Neuronal stem cell (in vitro differentiated cells): ENCODE data around the gene BICDL1.

ENCODE experiments used
- DNase-seq: peaks from one replicate; pipeline ENCODE4 v3.0.0-alpha.2; 2013; ENCODE audit warnings: low spot score
- H2AFZ ChIP-seq: one replicate; pipeline ENCODE4 v1.6.1; 2013; ENCODE audit warnings: mild to moderate bottlenecking, low read length, inconsistent platforms
- H2AK5ac ChIP-seq: 2 replicates; pipeline ENCODE4 v1.6.1; 2013; ENCODE audit warnings: low read depth, mild to moderate bottlenecking, inconsistent platforms, low read length, moderate library complexity, mixed read lengths
- H2BK120ac ChIP-seq: 2 replicates; pipeline ENCODE4 v1.6.1; 2013; ENCODE audit warnings: low read depth, mild to moderate bottlenecking, inconsistent platforms, low read length, moderate library complexity, mixed read lengths
- H2BK12ac ChIP-seq: one replicate; pipeline ENCODE4 v1.6.1; 2013; ENCODE audit warnings: low read length, inconsistent platforms
- H2BK15ac ChIP-seq: 2 replicates; pipeline ENCODE4 v1.6.1; 2013; ENCODE audit warnings: mild to moderate bottlenecking, low read length, inconsistent platforms, mixed read lengths
- H2BK5ac ChIP-seq: one replicate; pipeline ENCODE4 v1.6.1; 2013; ENCODE audit warnings: inconsistent platforms, mild to moderate bottlenecking, low read length, moderate library complexity
- H3K14ac ChIP-seq: one replicate; pipeline ENCODE4 v1.6.1; 2013; ENCODE audit warnings: low read length, inconsistent platforms
- H3K18ac ChIP-seq: 2 replicates; pipeline ENCODE4 v1.6.1; 2013; ENCODE audit warnings: low read length, inconsistent platforms
- H3K23ac ChIP-seq: 2 replicates; pipeline ENCODE4 v1.6.1; 2013; ENCODE audit warnings: low read depth, mild to moderate bottlenecking, mixed read lengths, low read length, inconsistent platforms; ENCODE audit not compliant: poor library complexity
- H3K27ac ChIP-seq: replicated peaks from 3 replicates; pipeline ENCODE4 v1.5.1; 2013; ENCODE audit warnings: low read length, inconsistent platforms
- H3K27me3 ChIP-seq, 3 experiments: 2 replicates each; pipeline ENCODE4 v1.6.1; 2013; ENCODE audit warnings: low read length in 3 of 3, mild to moderate bottlenecking in 2 of 3, inconsistent platforms in 1 of 3, low read depth in 1 of 3, mixed read lengths in 1 of 3, moderate library complexity in 1 of 3; ENCODE audit not compliant: control insufficient read depth in 3 of 3, insufficient read depth in 3 of 3
- H3K36me3 ChIP-seq, 2 donors: replicated peaks in 1 of 2; 2 replicates each; pipeline ENCODE4 v1.6.1; 2013; ENCODE audit warnings: low read length in 2 of 2; ENCODE audit not compliant: control insufficient read depth in 2 of 2, insufficient read depth in 2 of 2
- H3K4ac ChIP-seq: 2 replicates; pipeline ENCODE4 v1.6.1; 2013; ENCODE audit warnings: inconsistent platforms, mild to moderate bottlenecking, low read length, moderate library complexity
- H3K4me1 ChIP-seq, 2 donors: 1 replicate in 1 of 2; 2 replicates in 1 of 2; pipeline ENCODE4 v1.6.1; 2013; ENCODE audit warnings: low read length in 2 of 2, low read depth in 1 of 2; ENCODE audit not compliant: control insufficient read depth in 2 of 2, insufficient read depth in 1 of 2
- H3K4me2 ChIP-seq: one replicate; pipeline ENCODE4 v1.6.1; 2013; ENCODE audit warnings: mild to moderate bottlenecking, low read length, inconsistent platforms; ENCODE audit not compliant: insufficient read depth, poor library complexity, severe bottlenecking
- H3K4me3 ChIP-seq, 2 donors: 2 replicates each; pipeline ENCODE4 v1.5.1; 2013; ENCODE audit warnings: low read length in 2 of 2, mild to moderate bottlenecking in 2 of 2, inconsistent platforms in 1 of 2, moderate library complexity in 1 of 2
- H3K79me1 ChIP-seq: one replicate; pipeline ENCODE4 v1.6.1; 2013; ENCODE audit warnings: low read depth, mild to moderate bottlenecking, inconsistent platforms, low read length, moderate library complexity
- H3K9ac ChIP-seq: one replicate; pipeline ENCODE4 v1.6.1; 2013; ENCODE audit warnings: mild to moderate bottlenecking, low read depth, low read length, inconsistent platforms; ENCODE audit not compliant: poor library complexity
- H3K9me3 ChIP-seq, 2 donors: replicated peaks in 1 of 2; 2 replicates each; pipeline versions ENCODE3 to v1.6.1; 2013; ENCODE audit warnings: low read length in 2 of 2, mild to moderate bottlenecking in 2 of 2, inconsistent platforms in 1 of 2, low read depth in 1 of 2, mixed read lengths in 1 of 2, moderate library complexity in 1 of 2; ENCODE audit not compliant: control insufficient read depth in 2 of 2, insufficient read depth in 1 of 2
- H4K8ac ChIP-seq: one replicate; pipeline ENCODE4 v1.6.1; 2013; ENCODE audit warnings: low read depth, mild to moderate bottlenecking, inconsistent platforms, low read length, moderate library complexity
- H4K91ac ChIP-seq: one replicate; pipeline ENCODE4 v1.6.1; 2013; ENCODE audit warnings: low read length, low read depth, mild to moderate bottlenecking, inconsistent platforms; ENCODE audit not compliant: poor library complexity
- WGBS, 2 donors: extraction: QIAGEN DNeasy Blood & Tissue Kit; methylation state at CpG; one replicate each; pipeline ENCODE4 v1.1.7; 2013; ENCODE audit warnings: missing lambda C conversion rate in 2 of 2, mixed read lengths in 1 of 2; ENCODE audit not compliant: insufficient read length in 2 of 2, insufficient replicate concordance in 1 of 2; ENCODE audit errors: extremely low coverage in 2 of 2; 5-methylcytosine and 5-hydroxymethylcytosine counted together

The BICDL1 gene

GRCh38 chr12:120117961-120118320 is 128.9 kb downstream of the BICDL1 start:
- Histone ChIP-seq H3K23ac (no peak overlapping the region), H3K14ac (no peak overlapping the region), H3K4me1 (peaks cover 6 to 8% of the 10 kb centered on the region in 2 donors), H3K79me1 (peaks cover 6% of the 10 kb centered on the region), H4K8ac (no peak overlapping the region), H3K18ac (no peak overlapping the region), H3K4me2 (peak overlapping the region; percentile 72), H3K36me3 (peaks cover 2 to 29% of the 10 kb centered on the region in 2 donors), H3K4me3 (peak overlapping the region; percentile 95 to 96), H3K4ac (no peak overlapping the region), H4K91ac (no peak overlapping the region), H2BK5ac (no peak overlapping the region), H2BK120ac (no peak overlapping the region), H2AK5ac (no peak overlapping the region), H2BK15ac (no peak overlapping the region), H3K27ac (no peak overlapping the region), H3K27me3 (no peaks in the 10 kb centered on the region), H3K9ac (no peak overlapping the region), H2BK12ac (no peak overlapping the region), H3K9me3 (no peaks in the 10 kb centered on the region), H2AFZ (no peak overlapping the region)
- DNase-seq, result no peak
- WGBS, 2 donors, result no CpG with 5 or more reads among the region's 7 CpGs

- H3K27ac ChIP-seq, result no peak overlapping the region
- H2AK5ac ChIP-seq, result no peak overlapping the region
- peak overlapping the region; percentile 72 for H3K4me2 ChIP-seq
- no peak overlapping the region for H2BK12ac ChIP-seq
- H3K9ac ChIP-seq, result peak overlapping the region; percentile 7
- no peak overlapping the region for H2BK5ac ChIP-seq
- H4K8ac ChIP-seq, result no peak overlapping the region
- no peak overlapping the region for H2BK15ac ChIP-seq
- H3K4ac ChIP-seq, result no peak overlapping the region
- no peak overlapping the region for H2BK120ac ChIP-seq
- no peak overlapping the region for H3K18ac ChIP-seq
- DNase-seq, result no peak
- no peaks in the 10 kb centered on the region for H3K9me3 ChIP-seq
- peak overlapping the region; percentile 51 to 95 for H3K4me3 ChIP-seq
- H3K4me1 ChIP-seq, result peaks cover 6 to 8% of the 10 kb centered on the region in 2 donors
- no CpG with 5 or more reads among the region's 11 CpGs for WGBS, 2 donors
- H3K36me3 ChIP-seq, result peaks cover 0 to 25% of the 10 kb centered on the region in 2 donors
- peaks cover 3% of the 10 kb centered on the region for H3K79me1 ChIP-seq
- H2AFZ ChIP-seq, result no peak overlapping the region
- no peaks in the 10 kb centered on the region for H3K27me3 ChIP-seq
- no peak overlapping the region for H4K91ac ChIP-seq
- H3K14ac ChIP-seq, result no peak overlapping the region
- no peak overlapping the region for H3K23ac ChIP-seq
Observed at GRCh38 chr12:120118321-120119061, 129.5 kb downstream of the BICDL1 start.

GRCh38 chr12:120119271-120119973 is 130.4 kb downstream of the BICDL1 start:
- H2BK15ac ChIP-seq, result no peak overlapping the region

GRCh38 chr12:120121343-120121742 is 132.3 kb downstream of the BICDL1 start:
- H2BK5ac ChIP-seq, result no peak overlapping the region
- H3K36me3 ChIP-seq, result peaks cover 7 to 12% of the 10 kb centered on the region in 2 donors
- no peak overlapping the region for H4K8ac ChIP-seq
- no peak overlapping the region for H2BK12ac ChIP-seq
- H3K14ac ChIP-seq, result no peak overlapping the region
- no peak overlapping the region for H3K27ac ChIP-seq
- no CpG with 5 or more reads among the region's 2 CpGs for WGBS, 2 donors
- H3K9me3 ChIP-seq, result no peaks in the 10 kb centered on the region
- H3K4me1 ChIP-seq, result peaks cover 5% of the 10 kb centered on the region in 2 donors
- H2AFZ ChIP-seq, result no peak overlapping the region
- no peak overlapping the region for H4K91ac ChIP-seq
- H3K4ac ChIP-seq, result no peak overlapping the region
- H3K18ac ChIP-seq, result no peak overlapping the region
- no peaks in the 10 kb centered on the region for H3K27me3 ChIP-seq
- H3K9ac ChIP-seq, result no peak overlapping the region
- no peak overlapping the region for H2BK15ac ChIP-seq
- DNase-seq, result no peak
- no peak overlapping the region for H3K23ac ChIP-seq
- no peaks in the 10 kb centered on the region for H3K79me1 ChIP-seq
- H3K4me3 ChIP-seq, result no peak overlapping the region
- no peak overlapping the region for H2BK120ac ChIP-seq
- no peak overlapping the region for H2AK5ac ChIP-seq
- H3K4me2 ChIP-seq, result no peak overlapping the region

More at GRCh38 chr12:120119271-120119973, 130.4 kb downstream of the BICDL1 start:
- H4K91ac ChIP-seq, result no peak overlapping the region
- peaks cover 3% of the 10 kb centered on the region for H3K79me1 ChIP-seq
- no peak for DNase-seq
- H3K9ac ChIP-seq, result no peak overlapping the region
- peaks cover 0 to 18% of the 10 kb centered on the region in 2 donors for H3K36me3 ChIP-seq
- H3K27me3 ChIP-seq, result no peaks in the 10 kb centered on the region
- H2BK12ac ChIP-seq, result no peak overlapping the region
- H4K8ac ChIP-seq, result no peak overlapping the region
- H2BK5ac ChIP-seq, result no peak overlapping the region
- H3K14ac ChIP-seq, result no peak overlapping the region
- H3K18ac ChIP-seq, result no peak overlapping the region
- no peak overlapping the region for H3K4ac ChIP-seq
- no peak overlapping the region for H3K23ac ChIP-seq
- WGBS, 2 donors, result no CpG with 5 or more reads among the region's 9 CpGs
- peaks cover 6 to 8% of the 10 kb centered on the region in 2 donors for H3K4me1 ChIP-seq
- H2BK120ac ChIP-seq, result no peak overlapping the region
- no peak overlapping the region for H3K4me2 ChIP-seq
- no peak overlapping the region for H3K4me3 ChIP-seq
- H3K27ac ChIP-seq, result no peak overlapping the region
- H3K9me3 ChIP-seq, result no peaks in the 10 kb centered on the region
- no peak overlapping the region for H2AK5ac ChIP-seq
- H2AFZ ChIP-seq, result no peak overlapping the region
